ENCODE measurements around the gene TM9SF4. TPM values are rescaled to one million over a fixed set of nuclear protein-coding genes. Genes with fewer than 3 reads are reported as not detected.
"Not testable (repeated sequence)": the region's sequence is repeated elsewhere in the genome, so short reads cannot be mapped to it uniquely, and the experiment has no call there.

TM9SF4 gene
- total RNA-seq, 1 donor from 2014 or later, result 37.0 TPM

- intact Hi-C loops (cut with micrococcal nuclease), result no loop called here
Measured at GRCh38 chr20:32089637-32090362, 19.7 kb upstream of the TM9SF4 start.

- intact Hi-C loops (cut with micrococcal nuclease), result loop anchor here (1.0 kb wide), 2 partner anchors 240 to 270 kb away; no protein-coding TSS in a partner anchor
Measured at GRCh38 chr20:32091888-32092346, 17.6 kb upstream of the TM9SF4 start.

- intact Hi-C loops (cut with micrococcal nuclease), result no loop called here
Measured at GRCh38 chr20:32098786-32099185, 10.7 kb upstream of the TM9SF4 start.

GRCh38 chr20:32108814-32109391 is 611 bp upstream of the TM9SF4 start:
- intact Hi-C loops (cut with micrococcal nuclease), result loop anchor here (1.0 kb wide), 2 partner anchors 98 to 249 kb away; partner anchors contain the start of genes ASXL1, PLAGL2 and POFUT1

- intact Hi-C loops (cut with micrococcal nuclease), result no loop called here
Measured at GRCh38 chr20:32110173-32110704, 725 bp downstream of the TM9SF4 start.

GRCh38 chr20:32110727-32111126 is 1.2 kb downstream of the TM9SF4 start:
- intact Hi-C loops (cut with micrococcal nuclease), result no loop called here

GRCh38 chr20:32111156-32111686 is 1.7 kb downstream of the TM9SF4 start:
- intact Hi-C loops (cut with micrococcal nuclease), result no loop called here

- intact Hi-C loops (cut with micrococcal nuclease), result no loop called here
Measured at GRCh38 chr20:32111753-32112152, 2.2 kb downstream of the TM9SF4 start.

- intact Hi-C loops (cut with micrococcal nuclease), result no loop called here
Measured at GRCh38 chr20:32112841-32113240, 3.3 kb downstream of the TM9SF4 start.

- intact Hi-C loops (cut with micrococcal nuclease), result no loop called here
Measured at GRCh38 chr20:32113591-32114260, 4.2 kb downstream of the TM9SF4 start.

- intact Hi-C loops (cut with micrococcal nuclease), result no loop called here
Measured at GRCh38 chr20:32114305-32114960, 4.9 kb downstream of the TM9SF4 start.

- intact Hi-C loops (cut with micrococcal nuclease), result no loop called here
Measured at GRCh38 chr20:32115211-32115767, 5.8 kb downstream of the TM9SF4 start.

- intact Hi-C loops (cut with micrococcal nuclease), result no loop called here
Measured at GRCh38 chr20:32116079-32116521, 6.6 kb downstream of the TM9SF4 start.

GRCh38 chr20:32116796-32117195 is 7.3 kb downstream of the TM9SF4 start:
- intact Hi-C loops (cut with micrococcal nuclease), result not testable (repeated sequence)

GRCh38 chr20:32118427-32118826 is 8.9 kb downstream of the TM9SF4 start:
- intact Hi-C loops (cut with micrococcal nuclease), result not testable (repeated sequence)

- intact Hi-C loops (cut with micrococcal nuclease), result no loop called here
Measured at GRCh38 chr20:32119734-32120133, 10.2 kb downstream of the TM9SF4 start.

GRCh38 chr20:32121908-32122307 is 12.4 kb downstream of the TM9SF4 start:
- intact Hi-C loops (cut with micrococcal nuclease), result not testable (repeated sequence)

GRCh38 chr20:32123088-32123487 is 13.6 kb downstream of the TM9SF4 start:
- intact Hi-C loops (cut with micrococcal nuclease), result no loop called here

- intact Hi-C loops (cut with micrococcal nuclease), result no loop called here
Measured at GRCh38 chr20:32124916-32125454, 15.5 kb downstream of the TM9SF4 start.

- intact Hi-C loops (cut with micrococcal nuclease), result no loop called here
Measured at GRCh38 chr20:32125506-32125905, 16.0 kb downstream of the TM9SF4 start.
